CD1c-positive myeloid dendritic cell (primary cell): ENCODE measurements around the gene GFOD1.

Experiments
- DNase-seq: peaks from one replicate; pipeline ENCODE4 v3.0.0-alpha.2; 2016; ENCODE audit errors: extremely low spot score

Gene GFOD1

GRCh38 chr6:13487122-13488014 is at the start of gene GFOD1:
TSS of gene GFOD1 (minus strand) at chr6:13487600. CDS start at chr6:13486890, 710 bp downstream.
- DNase-seq = peak; percentile 92

DNA sequence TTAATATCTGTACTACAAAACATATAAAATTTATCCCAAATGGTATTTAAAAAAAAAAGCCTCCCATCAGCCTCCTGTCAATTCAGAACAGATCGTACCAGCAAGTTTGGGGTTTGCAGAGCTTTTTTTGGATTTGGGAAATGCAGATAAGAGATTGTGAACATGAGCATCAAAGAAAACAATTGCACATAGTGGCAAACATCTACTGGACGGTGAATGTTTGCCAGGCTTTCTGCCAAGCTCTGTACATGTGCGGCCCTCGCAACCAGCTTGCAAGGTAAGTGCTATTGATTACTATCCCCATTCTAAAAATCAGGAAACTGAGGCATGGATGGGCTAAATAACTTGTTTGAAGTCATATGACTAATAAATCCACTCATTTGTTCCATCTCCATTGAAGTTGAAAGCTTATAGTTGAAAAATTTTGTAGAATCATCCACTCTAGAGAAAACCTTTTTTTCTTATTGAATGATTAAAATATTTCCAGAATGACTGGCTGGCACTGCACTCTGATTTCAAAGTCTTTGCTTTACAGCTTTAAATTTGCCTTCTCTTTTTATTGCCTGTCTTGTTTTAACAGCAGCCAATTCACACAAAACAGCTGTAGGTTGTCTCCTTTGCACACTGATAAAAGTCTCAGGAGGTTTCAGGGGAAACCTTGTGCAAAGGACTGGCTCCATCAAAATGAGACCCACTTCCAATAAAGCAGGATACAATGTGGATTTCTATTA is 49.6 kb upstream of the GFOD1 start:
- DNase-seq = no peak

- DNase-seq = no peak
Observed at GRCh38 chr6:13535306-13535705, 47.9 kb upstream of the GFOD1 start.

GRCh38 chr6:13534536-13534935 is 47.1 kb upstream of the GFOD1 start:
- no peak for DNase-seq

GRCh38 chr6:13531956-13532355 is 44.6 kb upstream of the GFOD1 start:
- no peak for DNase-seq

DNA sequence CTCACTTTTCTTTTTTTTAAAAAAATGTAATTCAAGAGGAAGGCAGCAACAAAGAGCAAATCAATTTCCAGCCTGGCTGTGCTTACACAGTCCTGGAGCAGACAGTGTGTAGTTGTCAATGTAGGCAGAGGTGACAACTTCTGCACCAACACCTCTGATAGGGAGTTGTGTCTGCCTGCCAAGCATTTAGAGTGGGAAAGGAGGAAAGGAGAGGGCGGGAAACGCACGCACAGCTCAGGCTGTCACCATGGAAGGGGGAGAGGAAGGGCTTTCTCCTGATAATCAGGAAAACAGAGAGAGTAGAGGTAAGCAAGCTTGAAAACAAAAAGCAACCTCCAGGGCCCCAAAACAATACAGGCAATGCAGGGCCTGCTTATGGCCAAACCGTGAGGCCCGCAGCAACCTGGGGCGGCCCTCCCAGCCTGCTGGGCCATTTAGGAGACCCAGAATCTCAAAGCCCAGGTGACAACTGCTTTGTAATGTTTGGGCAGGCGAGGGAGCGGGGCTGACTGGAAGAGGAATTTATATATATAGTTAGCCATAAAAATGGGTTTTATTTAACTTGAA is 41.5 kb upstream of the GFOD1 start:
- no peak for DNase-seq

- DNase-seq = no peak
Observed at GRCh38 chr6:13528232-13528631, 40.8 kb upstream of the GFOD1 start.

GRCh38 chr6:13527671-13528056 is 40.3 kb upstream of the GFOD1 start:
- DNase-seq = peak; percentile 71

DNA sequence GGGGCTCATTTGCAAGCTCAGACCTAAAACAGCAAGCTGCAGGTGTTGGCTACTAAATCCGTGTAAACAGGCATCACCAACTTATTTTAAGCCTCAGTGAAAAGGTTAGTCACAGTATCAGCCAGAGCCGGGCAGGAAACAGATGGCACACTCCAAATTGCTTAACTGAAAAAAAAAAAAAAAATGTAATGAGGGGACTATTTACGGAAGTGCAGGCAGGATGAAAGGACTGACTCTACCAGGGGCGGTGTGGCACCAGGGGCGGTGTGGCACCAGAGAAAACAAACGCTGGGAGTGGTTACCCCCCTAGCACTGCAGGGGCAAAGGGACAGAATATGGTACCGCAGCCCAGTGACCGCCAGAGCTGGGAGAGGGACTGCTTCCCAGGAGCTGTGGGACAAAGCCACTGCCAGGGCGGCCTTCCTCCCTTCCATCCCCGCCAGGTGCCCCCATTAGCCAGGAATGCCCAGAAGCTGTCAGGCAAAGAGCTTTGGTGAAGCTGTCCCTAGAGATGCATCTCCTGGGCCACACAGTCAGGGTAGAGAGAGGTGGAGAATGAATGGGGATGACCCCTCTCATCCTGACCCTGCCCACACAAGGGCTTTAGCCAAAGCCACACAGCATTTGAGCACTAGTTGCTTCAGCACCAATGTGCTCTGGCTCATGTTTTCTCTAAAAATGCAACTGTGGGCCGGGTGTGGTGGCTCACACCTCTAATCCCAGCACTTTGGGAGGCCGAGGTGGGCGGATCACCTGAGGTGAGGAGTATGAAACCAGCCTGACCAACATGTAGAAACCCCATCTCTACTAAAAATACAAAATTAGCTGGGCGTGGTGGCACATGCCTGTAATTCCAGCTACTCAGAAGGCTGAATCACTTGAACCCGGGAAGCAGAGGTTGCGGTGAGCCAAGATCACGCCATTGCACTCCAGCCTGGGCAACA is 39.6 kb upstream of the GFOD1 start:
- DNase-seq = peak; percentile 80

DNA sequence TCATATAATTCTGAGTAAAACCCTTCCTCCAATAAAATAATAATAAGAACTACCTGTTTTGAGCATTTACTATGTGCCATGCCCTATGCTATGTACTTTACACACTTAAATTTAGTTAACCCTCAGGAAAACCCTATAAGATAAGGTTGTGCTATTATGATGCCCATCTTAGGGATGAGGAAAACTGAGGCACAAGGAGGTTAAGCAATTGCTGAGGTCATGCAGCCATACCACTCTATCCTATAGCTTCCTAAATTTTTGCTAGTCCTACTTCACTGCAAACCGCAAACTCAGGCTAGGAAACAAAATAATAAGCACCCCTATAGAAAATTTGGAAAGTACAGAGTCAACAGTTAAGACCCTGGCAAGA is 38.9 kb upstream of the GFOD1 start:
- no peak for DNase-seq

DNA sequence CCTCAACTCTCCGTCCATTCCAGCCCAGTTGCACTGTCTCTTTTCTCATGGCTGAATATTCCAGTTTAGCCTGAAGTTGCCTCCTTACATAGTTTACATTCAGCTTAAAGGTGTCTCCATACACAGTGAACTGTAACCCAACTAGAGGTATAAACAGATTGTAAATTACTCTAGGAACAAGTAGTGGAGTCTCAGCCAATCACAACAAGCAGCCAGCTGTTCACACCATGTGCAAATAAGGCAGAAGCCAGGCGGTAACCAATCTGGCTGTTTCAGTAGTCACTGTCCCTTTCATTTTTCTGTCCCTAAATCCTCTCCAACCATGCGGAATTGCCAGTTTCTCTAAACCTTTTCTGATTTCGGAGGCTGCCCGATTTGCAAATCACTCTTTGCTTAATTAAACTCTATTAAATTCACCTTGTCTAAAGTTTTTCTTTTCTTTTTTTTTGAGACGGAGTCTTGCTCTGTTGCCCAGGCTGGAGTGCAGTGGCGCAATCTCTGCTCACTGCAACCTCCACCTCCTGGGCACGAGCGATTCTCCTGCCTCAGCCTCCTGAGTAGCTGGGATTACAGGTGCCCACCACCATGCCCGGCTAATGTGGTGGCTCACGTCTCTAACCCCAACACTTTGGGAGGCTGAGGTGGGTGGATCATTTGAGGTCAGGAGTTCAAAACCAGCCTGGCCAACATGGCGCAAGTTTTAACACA is 37.6 kb upstream of the GFOD1 start:
- DNase-seq = no peak

DNA sequence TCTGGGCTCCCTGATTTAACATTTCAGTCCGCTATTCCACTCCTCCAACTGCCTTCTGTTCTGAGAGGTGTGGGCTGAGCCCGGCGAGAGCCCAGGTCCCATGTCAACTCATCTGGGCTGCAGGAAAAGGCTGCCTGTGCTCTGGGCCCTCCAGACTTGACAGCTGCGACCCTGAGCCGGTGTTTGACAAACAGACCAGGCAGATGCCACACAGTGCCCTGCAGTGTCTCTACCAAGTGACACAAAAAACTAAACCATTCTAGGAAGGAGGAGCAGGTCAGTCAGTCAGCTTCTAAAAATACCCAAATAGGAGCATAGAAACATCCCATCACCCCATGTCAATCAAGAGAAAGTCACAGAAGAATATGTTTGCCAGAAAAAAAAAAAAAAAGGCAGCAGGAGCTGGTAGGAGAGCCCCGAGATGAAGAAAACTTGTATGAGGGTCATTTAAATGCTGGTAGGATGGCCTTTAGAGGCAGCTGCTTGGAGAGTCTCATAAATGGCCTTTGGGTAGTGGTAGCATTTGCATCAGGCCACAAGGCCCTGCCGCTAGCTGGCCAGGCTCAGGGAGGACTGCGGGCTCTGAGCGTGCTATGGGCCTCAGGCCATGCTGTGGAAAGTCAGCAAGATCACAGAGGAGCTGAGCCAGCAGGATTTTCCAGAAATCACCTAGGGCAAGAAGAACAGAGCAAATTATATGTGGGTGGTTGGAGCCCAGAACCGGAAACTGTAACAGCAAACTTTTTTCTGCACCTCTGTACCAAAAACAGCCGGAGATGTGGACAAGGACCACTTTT is 36.6 kb upstream of the GFOD1 start:
- DNase-seq = no peak

DNA sequence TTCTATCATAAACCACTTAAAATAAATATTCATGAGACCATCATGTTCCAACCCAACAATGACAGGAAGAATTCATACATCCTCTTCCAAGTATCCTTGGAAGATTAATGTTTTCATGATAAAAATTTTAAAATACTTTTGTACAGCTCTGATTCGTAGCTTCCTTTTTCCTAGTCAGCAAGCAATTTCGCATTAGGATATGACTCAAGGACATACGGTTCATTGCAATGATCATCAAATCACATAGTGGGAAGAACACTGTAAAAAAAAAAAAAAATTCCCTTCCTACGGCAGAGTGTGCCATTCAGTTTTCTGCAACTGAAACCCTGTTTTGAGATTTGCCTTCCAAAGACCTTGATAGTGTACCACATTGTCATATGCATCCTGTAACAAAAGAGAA is 35.3 kb upstream of the GFOD1 start:
- DNase-seq = peak; percentile 80

- no peak for DNase-seq
Observed at GRCh38 chr6:13519839-13520238, 32.4 kb upstream of the GFOD1 start.

DNA sequence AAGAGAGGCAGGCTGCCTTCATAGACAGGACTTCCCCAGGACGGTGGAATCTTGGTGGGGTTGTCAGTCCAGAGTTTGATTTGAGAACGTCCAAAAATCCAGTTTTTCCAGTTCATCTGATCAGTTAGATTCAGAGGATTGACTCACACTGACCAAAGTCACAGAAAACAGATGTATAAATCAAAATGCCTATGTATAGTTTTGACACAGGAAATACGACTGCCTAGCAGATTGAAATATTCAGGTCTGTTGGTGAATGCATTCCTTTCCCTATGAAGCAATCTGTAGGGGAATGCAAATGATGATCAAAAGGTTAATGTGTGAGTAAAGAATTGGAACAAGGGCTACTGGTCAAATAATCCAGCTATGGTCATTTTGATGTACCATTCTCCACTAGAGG is 29.7 kb upstream of the GFOD1 start:
- no peak for DNase-seq

GRCh38 chr6:13515912-13516311 is 28.5 kb upstream of the GFOD1 start:
- DNase-seq = no peak

DNA sequence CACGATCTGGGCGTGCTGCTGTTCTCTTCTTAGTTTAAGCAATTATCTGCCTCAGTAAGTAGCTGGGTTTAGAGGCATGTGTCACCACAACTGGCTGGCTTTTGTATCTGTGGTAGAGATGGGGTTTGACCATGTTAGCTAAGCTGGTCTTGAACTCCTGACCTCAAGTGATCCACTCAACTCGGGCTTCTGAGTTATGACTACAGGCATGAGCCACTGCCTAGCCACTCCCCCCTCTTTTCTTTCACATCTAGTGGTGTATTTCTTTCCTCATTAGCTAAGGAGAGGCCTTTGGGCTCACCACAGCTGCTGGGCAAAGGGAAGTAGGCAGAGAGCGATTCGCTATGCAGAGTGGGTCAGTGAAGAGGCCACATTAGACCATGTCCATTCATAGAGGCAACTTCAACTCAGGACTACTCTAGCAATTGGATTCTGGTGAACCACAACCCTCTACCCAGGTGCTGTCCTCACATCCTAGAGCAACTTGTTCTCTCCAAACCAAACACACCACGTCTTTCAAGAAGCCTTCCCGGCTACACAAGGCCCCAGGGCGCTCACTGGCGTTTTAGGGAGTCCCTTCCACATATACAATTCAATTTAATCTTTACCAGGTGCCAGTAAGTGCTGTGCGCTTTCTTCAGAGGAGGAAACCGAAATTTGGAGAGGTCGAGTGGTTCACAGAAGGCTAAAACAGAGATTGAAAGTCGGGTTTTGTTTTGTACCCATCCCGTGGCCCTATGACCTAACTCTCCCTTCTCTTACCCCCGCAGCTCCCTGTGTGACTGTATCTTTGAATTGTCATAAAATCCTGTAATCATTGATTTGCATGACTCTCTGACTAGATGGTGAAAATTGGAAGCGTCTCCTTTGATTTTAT is 26.5 kb upstream of the GFOD1 start:
- no peak for DNase-seq

- DNase-seq = no peak
Observed at GRCh38 chr6:13512900-13513299, 25.5 kb upstream of the GFOD1 start.
